CD4-positive, alpha-beta memory T cell (primary cell): ENCODE data around the gene ZER1. TPM values are rescaled to one million over a fixed set of nuclear protein-coding genes. Genes with fewer than 3 reads are reported as not detected.
"Not testable (repeated sequence)": the region's sequence is repeated elsewhere in the genome, so short reads cannot be mapped to it uniquely, and the experiment has no call there.

ENCODE experiments used
- CTCF ChIA-PET: fragments of 350-600 bp; sonication (Branson Sonifier 250); formaldehyde crosslinking; loops from one replicate; lab custom pipeline; 2021; ENCODE audit warnings: inconsistent platforms; ENCODE audit not compliant: partially characterized antibody; lab: Charles Lee
- POLR2A ChIA-PET: fragments of 350-600 bp; sonication (Branson Sonifier 250); formaldehyde crosslinking; loops from one replicate; lab custom pipeline; 2021; ENCODE audit not compliant: partially characterized antibody; lab: Charles Lee
- DNase-seq, 5 donors: peaks; one replicate each; pipeline versions ENCODE4 v3.0.0 to v3.0.0-alpha.2; 2020 to 2022; ENCODE audit warnings: mixed read lengths in 1 of 5
- H3K27ac ChIP-seq: one replicate; pipeline ENCODE4 v1.7.0; 2013; ENCODE audit warnings: low read depth, low read length
- H3K27me3 ChIP-seq: 2 replicates; pipeline ENCODE4 v1.7.0; 2013; ENCODE audit warnings: mild to moderate bottlenecking, low read length, moderate library complexity; ENCODE audit not compliant: insufficient read depth
- H3K36me3 ChIP-seq: 2 replicates; pipeline ENCODE4 v1.7.0; 2013; ENCODE audit warnings: mild to moderate bottlenecking, low read length, moderate library complexity; ENCODE audit not compliant: insufficient read depth
- H3K4me1 ChIP-seq: 2 replicates; pipeline ENCODE4 v1.7.0; 2013; ENCODE audit warnings: mild to moderate bottlenecking, low read length, moderate library complexity; ENCODE audit not compliant: insufficient read depth
- H3K4me3 ChIP-seq, 2 donors: one replicate each; pipeline ENCODE4 v1.7.0; 2013; ENCODE audit warnings: low read length in 2 of 2, mild to moderate bottlenecking in 1 of 2
- H3K9me3 ChIP-seq, 2 donors: one replicate each; pipeline ENCODE4 v1.7.0; 2013; ENCODE audit warnings: low read length in 2 of 2, control low read depth in 1 of 2; ENCODE audit not compliant: control insufficient read depth in 1 of 2
- H3K27ac Mint-ChIP-seq, 7 donors: one replicate each; pipeline ENCODE4 v1.8.0; 2020 to 2021; ENCODE audit warnings: mixed read lengths in 7 of 7, mild to moderate bottlenecking in 6 of 7, inconsistent platforms in 3 of 7, moderate library complexity in 3 of 7
- H3K27me3 Mint-ChIP-seq, 2 donors: one replicate each; pipeline ENCODE4 v1.8.0; 2020 to 2021; ENCODE audit warnings: mixed read lengths in 2 of 2
- H3K36me3 Mint-ChIP-seq, 2 donors: one replicate each; pipeline ENCODE4 v1.8.0; 2020 to 2021; ENCODE audit warnings: mixed read lengths in 2 of 2, inconsistent platforms in 1 of 2, mild to moderate bottlenecking in 1 of 2
- H3K4me1 Mint-ChIP-seq, 4 donors: one replicate each; pipeline ENCODE4 v1.8.0; 2020 to 2021; ENCODE audit warnings: mixed read lengths in 4 of 4, mild to moderate bottlenecking in 1 of 4
- H3K4me3 Mint-ChIP-seq, 8 donors: one replicate each; pipeline ENCODE4 v1.8.0; 2020 to 2021; ENCODE audit warnings: mixed read lengths in 8 of 8, mild to moderate bottlenecking in 7 of 8, moderate library complexity in 6 of 8, inconsistent platforms in 3 of 8
- H3K9me3 Mint-ChIP-seq, 8 donors: one replicate each; pipeline ENCODE4 v1.8.0; 2020 to 2021; ENCODE audit warnings: mixed read lengths in 8 of 8, mild to moderate bottlenecking in 5 of 8, inconsistent platforms in 3 of 8, moderate library complexity in 1 of 8
- intact Hi-C: fragments of 100-400 bp; cut with micrococcal nuclease; formaldehyde crosslinking; loops from one replicate; pipeline ENCODE4 v1.15.1; 2023
- polyA plus RNA-seq, 2 donors: library from polyadenylated mRNA; unstranded; fragments of 300-500 nt; fragmentation: Illumina TruSeq; gene quantifications; one replicate each; pipeline ENCODE4 v1.2.3, GENCODE V29; 2021
- total RNA-seq, 2 experiments: library from RNA; stranded (reverse); gene quantifications; one replicate each; pipeline ENCODE4 v1.2.3, GENCODE V29; 2021

ZER1 gene
- total and polyA plus RNA-seq, 4 experiments from 2014 or later = 35.6 to 44.2 (median 39.5) TPM

DNA sequence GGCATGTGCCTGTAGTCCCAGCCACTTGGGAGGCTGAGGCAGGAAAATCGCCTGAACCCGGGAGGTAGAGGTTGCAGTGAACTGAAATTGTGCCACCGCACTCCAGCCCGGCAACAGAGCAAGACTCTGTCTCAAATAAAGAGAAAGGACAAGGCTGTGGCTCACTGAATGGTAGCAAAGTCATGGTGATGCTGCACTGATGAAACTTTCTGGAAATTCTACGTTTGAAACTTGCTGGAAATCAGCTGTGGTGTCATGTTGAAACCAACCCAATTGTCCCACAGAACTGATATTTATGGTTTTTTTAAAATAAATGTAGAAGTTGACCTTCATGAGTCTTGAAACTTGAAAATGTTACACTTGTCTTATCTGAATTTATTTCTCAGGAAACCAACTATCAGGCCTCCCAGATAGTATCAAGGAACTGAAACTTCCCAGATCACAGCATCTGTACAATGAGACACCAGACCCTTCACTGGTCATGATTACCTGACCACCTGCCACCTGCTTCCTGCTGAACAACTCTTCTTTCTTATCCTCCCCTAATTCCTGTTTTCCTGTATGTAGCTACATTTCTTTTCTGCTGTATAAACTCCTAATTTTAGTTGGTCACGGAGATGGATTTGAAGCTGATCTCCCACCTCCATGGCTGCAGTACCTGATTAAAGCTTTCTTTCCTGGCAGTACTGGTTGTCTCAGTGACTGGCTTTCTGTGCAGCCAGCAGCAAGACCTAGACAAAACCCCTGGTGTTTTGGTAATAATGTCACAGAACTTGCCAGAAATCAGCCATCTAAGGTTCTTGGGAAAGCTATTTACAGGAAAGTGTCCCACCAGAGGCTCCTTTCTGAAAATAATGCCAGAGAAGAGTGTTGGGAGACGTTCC, 9.7 kb upstream of the ZER1 start:
- Histone ChIP-seq H3K4me3 (no peak overlapping the region), H3K9me3 (no peaks in the 10 kb centered on the region), H3K36me3 (no peaks in the 10 kb centered on the region), H3K4me1 (peaks cover 3% of the 10 kb centered on the region), H3K27me3 (no peaks in the 10 kb centered on the region), H3K27ac (no peak overlapping the region)
- CTCF ChIA-PET = interaction anchor here (1.0 to 1.1 kb wide), 2 partner anchors 10 to 57 kb away, joined by 3 to 4 read pairs; no protein-coding TSS in a partner anchor
- POLR2A ChIA-PET = interaction anchor here (1.2 to 1.8 kb wide), 2 partner anchors 9 to 10 kb away, joined by 5 to 6 read pairs; partner anchors contain the start of gene ZER1
- Mint-ChIP-seq H3K4me3 (no peak overlapping the region), H3K27ac (peak overlapping the region in 2 of 7 donors; percentile 36 to 62), H3K27me3 (no peaks in the 10 kb centered on the region), H3K4me1 (peaks cover 0 to 2% (median 0%) of the 10 kb centered on the region in 4 donors), H3K36me3 (no peaks in the 10 kb centered on the region), H3K9me3 (peaks cover 0 to 3% (median 0%) of the 10 kb centered on the region in 8 donors)
- DNase-seq = no peak
- intact Hi-C loops = no loop called here

DNA sequence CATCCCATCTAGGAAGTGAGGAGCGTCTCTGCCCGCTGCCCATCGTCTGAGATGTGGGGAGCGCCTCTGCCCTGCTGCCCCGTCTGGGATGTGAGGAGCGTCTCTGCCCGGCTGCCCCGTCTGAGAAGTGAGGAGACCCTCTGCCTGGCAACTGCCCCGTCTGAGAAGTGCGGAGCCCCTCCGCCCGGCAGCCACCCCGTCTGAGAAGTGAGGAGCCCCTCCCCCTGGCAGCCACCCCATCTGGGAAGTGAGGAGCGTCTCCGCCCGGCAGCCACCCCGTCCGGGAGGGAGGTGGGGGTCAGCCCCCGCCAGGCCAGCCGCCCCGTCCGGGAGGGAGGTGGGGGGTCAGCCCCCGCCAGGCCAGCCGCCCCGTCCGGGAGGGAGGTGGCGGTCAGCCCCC, 8.4 kb upstream of the ZER1 start:
- POLR2A ChIA-PET, H3K4me1 Mint-ChIP-seq, H3K27ac ChIP-seq, H3K9me3 ChIP-seq, H3K4me3 Mint-ChIP-seq, H3K27me3 Mint-ChIP-seq, intact Hi-C loops, H3K27me3 ChIP-seq, DNase-seq, H3K4me3 ChIP-seq, H3K27ac Mint-ChIP-seq, H3K36me3 Mint-ChIP-seq, H3K36me3 ChIP-seq, H3K9me3 Mint-ChIP-seq, CTCF ChIA-PET, H3K4me1 ChIP-seq: not testable (repeated sequence)

DNA sequence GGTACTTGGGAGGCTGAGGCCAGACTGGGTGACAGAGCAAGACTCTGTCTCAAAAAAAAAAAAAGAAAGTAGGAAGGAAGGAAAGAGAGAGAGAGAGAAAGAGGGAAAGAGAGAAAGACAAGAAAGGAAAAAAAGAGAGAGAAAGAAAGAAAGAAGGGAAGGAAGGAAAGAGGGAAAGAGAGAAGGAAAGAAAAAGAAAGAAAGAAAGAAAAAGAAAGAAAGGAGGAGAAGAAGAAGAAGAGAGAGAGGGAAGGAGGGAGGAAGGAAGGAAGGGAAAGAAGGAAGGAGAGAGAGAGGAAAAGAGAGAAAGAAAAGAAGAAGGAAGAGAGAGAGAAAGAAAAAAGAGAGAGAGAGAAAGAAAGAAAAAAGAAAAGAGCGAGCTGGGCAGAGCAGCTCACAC, 3.1 kb upstream of the ZER1 start:
- peaks cover 0 to 11% of the 10 kb centered on the region in 2 donors for H3K36me3 Mint-ChIP-seq
- DNase-seq = no peak
- Histone ChIP-seq H3K4me3 (no peak overlapping the region), H3K36me3 (no peaks in the 10 kb centered on the region), H3K9me3 (peaks cover 0 to 3% of the 10 kb centered on the region in 2 donors), H3K4me1 (peaks cover 18% of the 10 kb centered on the region), H3K27ac (no peak overlapping the region), H3K27me3 (no peaks in the 10 kb centered on the region)
- CTCF ChIA-PET = no interaction called here
- peaks cover 10 to 16% (median 13%) of the 10 kb centered on the region in 4 donors for H3K4me1 Mint-ChIP-seq
- H3K4me3 Mint-ChIP-seq = no peak overlapping the region
- no peaks in the 10 kb centered on the region for H3K27me3 Mint-ChIP-seq
- intact Hi-C loops = loop anchor here (5.0 to 10.0 kb wide), 2 partner anchors 318 to 400 kb away; partner anchors contain the start of genes ODF2 and URM1
- H3K27ac Mint-ChIP-seq = peak overlapping the region in 1 of 7 donors; percentile 48
- POLR2A ChIA-PET = interaction anchor here (0.8 to 1.6 kb wide), 2 partner anchors 11 to 222 kb away, joined by 3 to 4 read pairs; no protein-coding TSS in a partner anchor
- peaks cover 0 to 2% (median 0%) of the 10 kb centered on the region in 8 donors for H3K9me3 Mint-ChIP-seq

DNA sequence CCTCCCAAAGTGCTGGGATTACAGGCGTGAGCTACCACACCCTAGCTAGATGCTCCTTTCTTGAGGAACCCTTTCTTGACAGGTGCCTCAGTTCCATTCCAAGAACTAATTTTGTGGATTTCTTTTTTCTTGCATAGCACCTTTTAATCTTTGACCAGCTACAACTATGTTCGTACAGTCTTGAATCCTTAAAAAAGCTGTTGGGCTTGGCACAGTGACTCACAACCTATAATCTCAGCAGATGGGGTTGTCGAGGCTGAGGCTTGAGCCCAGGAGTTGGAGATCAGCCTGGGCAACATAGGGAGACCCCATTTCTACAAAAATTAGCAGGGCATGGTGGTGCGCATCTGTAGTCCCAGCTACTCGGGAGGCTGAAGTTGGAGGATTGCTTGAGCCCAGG, 1.3 kb upstream of the ZER1 start:
- Mint-ChIP-seq H3K27ac (peak overlapping the region in 6 of 7 donors; percentile 17 to 95 (median 77)), H3K4me3 (peak overlapping the region in 5 of 8 donors; percentile 48 to 99 (median 54)), H3K9me3 (peaks cover 0 to 2% (median 0%) of the 10 kb centered on the region in 8 donors), H3K36me3 (peaks cover 0 to 12% of the 10 kb centered on the region in 2 donors), H3K4me1 (peaks cover 13 to 33% (median 20%) of the 10 kb centered on the region in 4 donors), H3K27me3 (no peaks in the 10 kb centered on the region)
- intact Hi-C loops = loop anchor here (5.0 to 10.0 kb wide), 2 partner anchors 316 to 398 kb away; partner anchors contain the start of genes ODF2 and URM1
- Histone ChIP-seq H3K27ac (no peak overlapping the region), H3K4me1 (peaks cover 32% of the 10 kb centered on the region), H3K27me3 (no peaks in the 10 kb centered on the region), H3K36me3 (no peaks in the 10 kb centered on the region), H3K4me3 (no peak overlapping the region), H3K9me3 (peaks cover 0 to 3% of the 10 kb centered on the region in 2 donors)
- ChIA-PET POLR2A (interaction anchor here (1.5 to 4.1 kb wide), 5 partner anchors 9 to 402 kb away, joined by 5 to 63 read pairs (median 7); partner anchors contain the start of genes ENDOG, TBC1D13, URM1 and ZDHHC12), CTCF (interaction anchor here (0.5 to 1.7 kb wide), 5 partner anchors 15 to 102 kb away, joined by 3 to 5 read pairs (median 4); no protein-coding TSS in a partner anchor)
- no peak for DNase-seq

DNA sequence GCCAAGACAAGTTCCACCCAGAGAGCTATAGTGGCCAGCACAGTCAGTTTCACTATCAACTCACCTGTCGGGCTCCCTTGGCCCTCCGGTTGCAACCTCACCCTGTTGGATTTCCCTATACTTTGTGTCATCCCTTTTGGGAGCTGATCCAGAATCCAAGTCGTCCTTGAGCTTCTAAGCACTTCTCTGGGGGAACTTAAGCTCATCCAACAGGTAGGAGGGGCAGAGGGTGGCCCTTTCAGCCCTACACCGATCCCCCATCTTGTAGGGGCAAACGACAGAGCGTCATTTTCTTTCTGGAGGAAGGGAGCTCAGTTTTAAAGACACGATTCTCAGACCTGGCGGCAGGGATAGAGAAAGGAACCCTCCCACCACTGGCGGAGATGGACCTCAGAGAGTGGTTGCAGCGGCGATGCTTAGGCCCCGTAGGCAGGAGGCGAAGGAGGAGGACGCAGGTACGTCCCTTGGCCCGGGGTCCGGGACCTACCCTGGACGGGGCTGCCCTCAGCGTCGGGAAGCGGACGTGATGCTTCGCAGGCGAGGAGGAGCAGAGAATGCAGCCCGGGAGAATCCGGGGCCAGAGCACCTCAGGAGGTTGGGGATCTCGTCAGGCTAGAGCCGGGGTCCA, 519 bp downstream of the ZER1 start:
- Mint-ChIP-seq H3K4me3 (peak overlapping the region; percentile 96 to 99 (median 98)), H3K27me3 (no peaks in the 10 kb centered on the region), H3K27ac (peak overlapping the region; percentile 92 to 99 (median 99)), H3K4me1 (peaks cover 20 to 38% (median 27%) of the 10 kb centered on the region in 4 donors), H3K36me3 (peaks cover 3 to 21% of the 10 kb centered on the region in 2 donors), H3K9me3 (peaks cover 0 to 2% (median 0%) of the 10 kb centered on the region in 8 donors)
- POLR2A ChIA-PET = interaction anchor here (0.6 to 4.1 kb wide), 15 partner anchors 9 to 400 kb away, joined by 3 to 63 read pairs (median 5); partner anchors contain the start of genes ENDOG, SET, SPOUT1 and TBC1D13
- Histone ChIP-seq H3K27me3 (no peaks in the 10 kb centered on the region), H3K36me3 (no peaks in the 10 kb centered on the region), H3K4me1 (peaks cover 32% of the 10 kb centered on the region), H3K4me3 (peak overlapping the region; percentile 64 to 98), H3K9me3 (peaks cover 0 to 3% of the 10 kb centered on the region in 2 donors), H3K27ac (peak overlapping the region; percentile 96)
- peak in 3 of 5 donors; percentile 29 to 35 (median 33) for DNase-seq
- intact Hi-C loops = loop anchor here (1.0 to 10.0 kb wide), 8 partner anchors 16 to 396 kb away; partner anchors contain the start of genes DOLK, DYNC2I2, ENDOG and NUP188
- CTCF ChIA-PET = interaction anchor here (0.6 to 1.9 kb wide), 9 partner anchors 10 to 123 kb away, joined by 3 to 12 read pairs (median 4); partner anchors contain the start of gene ENDOG

DNA sequence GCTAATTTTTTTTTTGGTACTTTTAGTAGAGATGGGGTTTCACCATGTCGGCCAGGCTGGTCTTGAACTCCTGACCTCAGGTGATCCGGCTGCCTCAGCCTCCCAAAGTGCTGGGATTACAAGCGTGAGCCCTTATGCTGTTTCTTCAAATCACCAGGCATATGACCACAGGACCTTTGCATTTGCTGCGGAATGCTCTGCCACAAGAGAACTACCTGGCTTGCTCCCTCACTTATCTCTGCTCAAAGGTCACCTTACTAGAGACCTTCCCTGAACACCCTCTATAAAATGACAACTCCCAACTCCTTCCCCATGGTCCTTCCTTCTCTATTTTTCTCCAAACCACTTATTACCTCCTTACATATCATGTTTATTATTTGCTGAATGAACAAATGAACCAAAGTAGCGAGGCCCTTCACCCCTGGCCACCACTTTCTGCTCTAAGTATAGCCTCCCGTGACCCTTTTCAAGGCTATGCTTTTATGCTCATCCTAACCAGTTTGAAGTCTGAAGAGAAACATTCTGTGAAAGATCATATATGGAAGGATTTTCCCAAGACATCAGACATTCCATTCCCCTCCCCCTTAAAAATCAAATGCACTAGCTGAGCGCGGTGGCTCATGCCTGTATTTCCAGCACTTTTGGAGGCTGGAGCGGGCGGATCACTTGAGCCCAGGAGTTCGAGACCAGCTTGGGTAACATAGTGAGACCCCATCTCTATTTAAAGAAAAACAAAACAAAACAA, 1.3 kb downstream of the ZER1 start:
- peaks cover 3 to 21% of the 10 kb centered on the region in 2 donors for H3K36me3 Mint-ChIP-seq
- Histone ChIP-seq H3K4me3 (peak overlapping the region; percentile 64 to 98), H3K9me3 (no peaks in the 10 kb centered on the region), H3K27ac (peak overlapping the region; percentile 96), H3K36me3 (no peaks in the 10 kb centered on the region), H3K4me1 (peaks cover 32% of the 10 kb centered on the region), H3K27me3 (no peaks in the 10 kb centered on the region)
- ChIA-PET CTCF (interaction anchor here (0.8 to 1.9 kb wide), 6 partner anchors 9 to 122 kb away, joined by 3 to 12 read pairs (median 4); partner anchors contain the start of gene ENDOG), POLR2A (interaction anchor here (1.0 to 4.1 kb wide), 11 partner anchors 12 to 399 kb away, joined by 3 to 63 read pairs (median 5); partner anchors contain the start of genes ENDOG, SET, SPOUT1 and TBC1D13)
- peak overlapping the region; percentile 92 to 99 (median 99) for H3K27ac Mint-ChIP-seq
- no peak for DNase-seq
- H3K4me3 Mint-ChIP-seq = peak overlapping the region; percentile 96 to 99 (median 98)
- no peaks in the 10 kb centered on the region for H3K27me3 Mint-ChIP-seq
- intact Hi-C loops = loop anchor here (1.0 to 10.0 kb wide), 8 partner anchors 17 to 396 kb away; partner anchors contain the start of genes DOLK, DYNC2I2, ENDOG and NUP188
- peaks cover 0 to under 1% (median 0%) of the 10 kb centered on the region in 8 donors for H3K9me3 Mint-ChIP-seq
- peaks cover 21 to 42% (median 28%) of the 10 kb centered on the region in 4 donors for H3K4me1 Mint-ChIP-seq
